ENCODE measurements around the gene FKBP9. TPM values are rescaled to one million over a fixed set of nuclear protein-coding genes. Genes with fewer than 3 reads are reported as not detected.

The FKBP9 gene
- total and polyA plus RNA-seq, 2 donors (not counting 3 experiments of a cell fraction or from before 2014, with no cell fraction given) = 88.7 to 124 TPM

- CTCF ChIA-PET = interaction anchor here (1.3 kb wide), 1 partner anchor 244 kb away, joined by 4 read pairs; no protein-coding TSS in a partner anchor
- no peak overlapping the region for H3K4me2 ChIP-seq (ENCODE audit: insufficient read depth, low read length)
Measured at GRCh38 chr7:33044986-33045385, 87.7 kb downstream of the FKBP9 start.

GRCh38 chr7:33048257-33048656 lies 91.0 kb downstream of the FKBP9 start:
- Histone ChIP-seq H3K27me3 (ENCODE audit: control insufficient read depth in 2 of 2, insufficient read depth in 2 of 2, low read length in 2 of 2) (no peaks in the 10 kb centered on the region), H4K20me1 (replicated peaks; ENCODE audit: control insufficient read depth, extremely low read depth, insufficient read depth, low read length) (peaks cover 6% of the 10 kb centered on the region), H3K4me1 (ENCODE audit: control insufficient read depth, extremely low read depth, insufficient read depth, low read length) (no peaks in the 10 kb centered on the region), H3K4me3 (replicated peaks in 1 of 3; ENCODE audit: insufficient read depth in 1 of 3, low read depth in 1 of 3, low read length in 3 of 3) (no peak overlapping the region), H3K9me1 (replicated peaks; ENCODE audit: control insufficient read depth, extremely low read depth, insufficient read depth, low read length) (no peaks in the 10 kb centered on the region), H3K79me2 (ENCODE audit: control insufficient read depth, insufficient read depth, low read length) (peaks cover 88% of the 10 kb centered on the region), H3K27ac (ENCODE audit: insufficient read depth, low read depth, low read length) (no peak overlapping the region), H3K4me2 (ENCODE audit: insufficient read depth, low read length) (no peak overlapping the region), H3K36me3 (ENCODE audit: control insufficient read depth in 2 of 2, extremely low read depth in 1 of 2, insufficient read depth in 2 of 2, low read length in 2 of 2) (no peaks in the 10 kb centered on the region), H3K9ac (replicated peaks; ENCODE audit: extremely low read depth, insufficient read depth, low read length) (no peak overlapping the region), H2AFZ (ENCODE audit: low read depth, low read length) (no peak overlapping the region), H3K9me3 (replicated peaks; ENCODE audit: control insufficient read depth, insufficient read depth, low read length) (no peaks in the 10 kb centered on the region)
- no peak for DNase-seq (ENCODE audit: low read depth, low spot score)
- BruUV-seq (replicated peaks) = no TSS peak
- dilution Hi-C loops (cut with MboI; ENCODE audit: extremely low pct_ligation_motif_present, low sequenced_read_pairs) = no loop called here
- no peak for FAIRE-seq
- intact Hi-C loops (cut with micrococcal nuclease) = no loop called here
- no peak for TF ChIP-seq JUN (IDR thresholded peaks at IDR 0.05; ENCODE audit: borderline replicate concordance, insufficient read depth, insufficient read length, low read depth)
- CTCF ChIA-PET = interaction anchor here (1.7 to 2.8 kb wide), 4 partner anchors 11 to 202 kb away, joined by 4 to 12 read pairs (median 10); no protein-coding TSS in a partner anchor
- POLR2A ChIA-PET = no interaction called here

More at GRCh38 chr7:33044986-33045385, 87.7 kb downstream of the FKBP9 start:
- Histone ChIP-seq H3K9ac (replicated peaks; ENCODE audit: extremely low read depth, insufficient read depth, low read length) (no peak overlapping the region), H4K20me1 (replicated peaks; ENCODE audit: control insufficient read depth, extremely low read depth, insufficient read depth, low read length) (peaks cover 6% of the 10 kb centered on the region), H3K79me2 (ENCODE audit: control insufficient read depth, insufficient read depth, low read length) (peaks cover 79% of the 10 kb centered on the region), H3K27me3 (ENCODE audit: control insufficient read depth in 2 of 2, insufficient read depth in 2 of 2, low read length in 2 of 2) (no peaks in the 10 kb centered on the region), H3K4me3 (replicated peaks in 1 of 3; ENCODE audit: insufficient read depth in 1 of 3, low read depth in 1 of 3, low read length in 3 of 3) (no peak overlapping the region), H2AFZ (ENCODE audit: low read depth, low read length) (no peak overlapping the region), H3K4me1 (ENCODE audit: control insufficient read depth, extremely low read depth, insufficient read depth, low read length) (peaks cover 1% of the 10 kb centered on the region), H3K9me1 (replicated peaks; ENCODE audit: control insufficient read depth, extremely low read depth, insufficient read depth, low read length) (no peaks in the 10 kb centered on the region), H3K27ac (ENCODE audit: insufficient read depth, low read depth, low read length) (no peak overlapping the region), H3K9me3 (replicated peaks; ENCODE audit: control insufficient read depth, insufficient read depth, low read length) (no peaks in the 10 kb centered on the region), H3K36me3 (ENCODE audit: control insufficient read depth in 2 of 2, extremely low read depth in 1 of 2, insufficient read depth in 2 of 2, low read length in 2 of 2) (no peaks in the 10 kb centered on the region)
- dilution Hi-C loops (cut with MboI; ENCODE audit: extremely low pct_ligation_motif_present, low sequenced_read_pairs) = no loop called here
- intact Hi-C loops (cut with micrococcal nuclease) = no loop called here
- TF ChIP-seq GATA2 (IDR thresholded peaks at IDR 0.05; ENCODE audit: insufficient read depth, insufficient read length, low read depth, low read length) = no peak
- POLR2A ChIA-PET = no interaction called here
- DNase-seq (ENCODE audit: low read depth, low spot score) = no peak
- FAIRE-seq = no peak
- no TSS peak for BruUV-seq (replicated peaks)

All from endothelial cell of umbilical vein (primary cell).